GM21576 (cell line): ENCODE results near the gene CHD1L.
"Not testable (repeated sequence)": the region's sequence is repeated elsewhere in the genome, so short reads cannot be mapped to it uniquely, and the experiment has no call there.

Source experiments
- ATAC-seq: cut with Tn5 transposase; IDR thresholded peaks from one replicate; pipeline ENCODE4 v1.9.1; 2021; ENCODE audit warnings: mild to moderate bottlenecking, moderate library complexity; ENCODE audit not compliant: unreplicated experiment

CHD1L gene

DNA sequence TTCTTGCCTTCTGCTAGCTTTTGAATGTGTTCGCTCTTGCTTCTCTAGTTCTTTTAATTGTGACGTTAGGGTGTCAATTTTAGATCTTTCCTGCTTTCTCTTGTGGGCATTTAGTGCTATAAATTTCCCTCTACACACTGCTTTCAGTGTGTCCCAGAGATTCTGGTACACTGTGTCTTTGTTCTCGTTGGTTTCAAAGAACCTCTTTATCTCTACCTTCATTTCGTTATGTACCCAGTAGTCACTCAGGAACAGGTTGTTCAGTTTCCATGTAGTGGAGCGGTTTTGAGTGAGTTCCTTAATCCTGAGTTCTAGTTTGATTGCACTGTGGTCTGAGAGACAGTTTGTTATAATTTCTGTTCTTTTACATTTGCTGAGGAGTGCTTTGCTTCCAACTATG is 11.5 kb upstream of the CHD1L start:
- not testable (repeated sequence) for ATAC-seq

DNA sequence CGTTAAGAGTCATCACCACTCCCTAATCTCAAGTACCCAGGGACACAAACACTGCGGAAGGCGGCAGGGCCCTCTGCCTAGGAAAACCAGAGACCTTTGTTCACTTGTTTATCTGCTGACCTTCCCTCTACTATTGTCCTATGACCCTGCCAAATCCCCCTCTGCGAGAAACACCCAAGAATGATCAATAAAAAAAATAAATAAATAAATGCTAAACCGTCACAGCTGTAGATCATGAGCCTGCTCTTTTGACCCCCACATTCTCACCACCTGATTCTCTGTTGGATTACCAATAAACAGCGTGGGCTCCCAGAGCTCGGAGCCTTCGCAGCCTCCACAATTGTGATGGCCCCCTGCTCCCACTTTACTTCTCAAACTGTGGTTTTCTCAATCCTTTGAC is 8.6 kb upstream of the CHD1L start:
- not testable (repeated sequence) for ATAC-seq

DNA sequence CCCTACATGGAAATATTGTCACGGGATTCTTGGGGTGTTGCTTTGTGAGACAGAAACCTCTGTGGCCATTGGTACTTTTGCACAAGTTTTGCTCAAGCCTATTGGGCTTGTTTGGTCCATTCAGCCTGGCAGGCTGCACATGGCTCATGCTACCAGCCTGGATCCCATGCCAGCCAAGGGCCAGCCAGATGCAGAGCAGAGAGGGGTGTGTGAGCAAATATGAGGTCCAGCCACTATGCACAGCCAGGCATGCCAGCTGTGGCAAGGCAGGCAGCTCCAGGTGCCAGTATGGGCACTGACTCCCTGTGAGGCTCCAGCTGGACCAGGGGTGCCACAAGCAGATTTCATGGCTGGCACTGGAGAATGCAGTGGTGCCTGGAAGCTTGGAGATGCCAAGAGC is 6.7 kb upstream of the CHD1L start:
- ATAC-seq, result no peak

DNA sequence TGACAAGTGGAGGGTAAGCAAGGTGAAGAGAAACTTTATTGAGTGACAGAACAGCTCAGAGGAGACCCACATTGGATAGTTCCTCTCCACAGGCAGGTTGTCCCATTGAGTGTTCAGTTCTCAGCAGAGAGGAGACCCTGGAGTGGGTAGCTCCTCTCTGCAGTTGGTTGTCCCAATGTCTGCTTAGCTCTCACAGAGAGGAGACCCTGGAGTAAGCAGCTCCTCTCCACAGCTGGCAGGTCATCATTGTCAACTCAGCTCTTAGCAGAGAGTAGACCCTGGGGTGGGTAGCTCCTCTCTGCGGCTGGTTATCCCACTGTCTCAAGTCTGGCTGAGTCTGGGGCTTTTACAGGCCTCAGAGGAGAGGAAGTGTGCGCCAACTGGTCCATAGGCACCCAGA is 6.0 kb upstream of the CHD1L start:
- no peak for ATAC-seq

DNA sequence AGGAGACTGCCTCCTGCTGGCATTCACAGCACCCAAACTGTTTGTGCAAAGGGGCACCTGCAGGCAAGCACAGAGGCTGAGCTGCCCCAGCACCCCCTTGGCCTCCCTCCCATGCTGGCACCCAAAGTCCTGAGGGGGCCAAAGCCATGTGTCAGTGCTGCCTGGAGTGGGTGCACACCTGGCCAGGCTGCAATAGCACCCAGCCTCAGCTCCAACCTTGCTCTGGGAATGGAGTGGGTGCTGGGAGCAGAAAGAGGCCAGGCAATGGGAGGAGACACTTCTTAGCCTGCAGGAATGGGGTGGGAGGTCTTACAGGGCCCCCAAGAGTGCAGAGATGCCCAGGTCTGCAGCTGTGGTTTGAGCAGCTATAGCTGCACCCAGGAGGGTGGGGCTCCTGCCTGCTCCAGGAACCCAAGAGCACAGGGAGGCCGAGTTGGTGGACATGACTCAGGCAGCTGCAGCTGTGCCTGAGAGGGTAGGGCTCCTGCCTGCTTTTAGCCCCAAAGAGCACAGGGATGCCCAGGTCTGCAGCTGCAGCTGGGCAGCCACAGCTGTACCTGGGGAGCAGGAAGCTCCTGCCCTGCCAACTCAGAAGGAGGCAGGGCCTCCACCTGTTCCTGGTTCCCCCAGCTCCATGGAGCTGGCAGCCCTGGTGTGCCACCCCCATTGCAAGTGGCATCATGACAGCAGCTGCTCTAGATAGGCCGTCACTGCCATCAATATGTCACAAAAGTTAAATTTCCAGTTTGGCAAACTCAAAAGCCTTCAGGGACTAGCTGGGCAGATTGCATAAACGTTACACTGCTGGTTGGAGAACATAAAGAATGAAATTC is 5.3 kb upstream of the CHD1L start:
- ATAC-seq, result no peak

DNA sequence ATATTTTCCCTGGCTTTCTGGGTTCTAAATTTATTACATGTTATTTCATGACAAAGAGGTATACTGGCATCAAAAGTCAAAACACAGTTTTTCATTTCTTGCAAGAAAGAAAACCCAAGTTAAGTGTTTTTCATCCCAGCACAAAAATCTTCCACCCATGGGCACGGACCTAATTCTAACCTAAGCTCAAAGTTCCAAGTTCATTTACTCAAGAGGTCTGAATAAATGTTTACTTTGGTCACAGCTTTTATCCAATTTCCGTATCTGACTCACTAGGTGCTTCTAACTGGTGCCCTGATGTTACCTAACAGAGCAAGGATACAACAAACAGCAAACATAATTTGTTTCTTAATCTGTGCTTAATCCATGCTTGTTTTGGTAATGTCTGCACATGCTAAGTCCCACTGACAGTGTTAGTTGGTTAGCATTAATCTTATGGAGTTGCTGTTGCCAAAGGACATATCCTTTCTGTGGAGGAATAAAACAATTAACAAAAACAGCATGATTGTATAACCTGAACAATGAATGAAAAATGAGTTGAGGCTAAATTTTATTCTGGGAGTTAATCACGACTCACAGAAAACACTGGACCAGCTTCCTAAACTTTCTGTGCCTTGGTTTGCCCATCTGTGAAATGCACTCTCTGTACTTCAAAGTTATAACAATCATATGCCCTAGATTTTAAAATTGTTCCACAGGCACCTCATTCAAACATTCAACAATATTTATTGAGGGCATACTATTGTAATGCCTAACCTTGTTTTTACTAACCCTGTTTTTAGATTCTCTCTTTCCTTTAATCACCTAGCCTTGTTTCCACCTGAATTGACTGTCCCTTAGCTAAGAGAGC is 4.2 kb upstream of the CHD1L start:
- ATAC-seq, result no peak

DNA sequence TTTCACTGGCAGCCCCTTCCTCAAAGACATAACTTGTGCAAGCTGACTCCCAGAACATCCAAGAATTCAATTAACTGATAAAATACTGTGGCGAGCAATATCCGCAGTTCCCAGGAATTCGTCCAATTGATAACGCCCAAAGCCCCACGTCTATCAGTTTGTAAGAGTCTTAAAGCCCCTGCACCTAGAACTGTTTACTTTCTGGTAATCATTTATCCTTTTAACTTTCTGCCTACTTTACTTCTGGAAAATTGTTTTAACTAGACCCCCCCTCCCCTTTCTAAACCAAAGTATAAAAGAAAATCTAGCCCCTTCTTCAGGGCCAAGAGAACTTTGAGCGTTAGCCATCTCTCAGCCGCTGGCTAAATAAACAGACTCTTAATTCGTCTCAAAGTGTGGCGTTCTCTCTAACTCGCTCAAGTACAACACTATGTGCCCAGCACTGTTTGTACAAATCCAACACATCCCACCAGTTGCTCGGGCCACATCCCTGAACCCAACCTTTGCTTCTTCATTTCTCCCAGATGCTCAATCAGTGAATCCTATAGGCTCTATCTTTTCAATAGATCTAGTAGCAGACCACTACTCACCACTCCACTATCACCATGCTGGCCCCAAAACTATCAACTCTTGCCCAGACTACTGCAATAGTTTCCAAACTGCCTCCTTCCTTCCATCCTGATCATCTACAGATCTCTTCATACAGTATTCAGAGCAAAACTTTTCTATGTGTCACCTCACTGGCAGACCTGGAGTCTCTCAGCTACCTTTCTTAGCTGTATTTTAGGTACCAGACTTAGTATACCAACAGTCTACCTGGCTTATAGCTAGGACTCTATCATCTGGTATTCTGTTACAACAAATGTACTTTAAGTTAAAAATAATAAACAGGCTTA is 3.3 kb upstream of the CHD1L start:
- no peak for ATAC-seq

DNA sequence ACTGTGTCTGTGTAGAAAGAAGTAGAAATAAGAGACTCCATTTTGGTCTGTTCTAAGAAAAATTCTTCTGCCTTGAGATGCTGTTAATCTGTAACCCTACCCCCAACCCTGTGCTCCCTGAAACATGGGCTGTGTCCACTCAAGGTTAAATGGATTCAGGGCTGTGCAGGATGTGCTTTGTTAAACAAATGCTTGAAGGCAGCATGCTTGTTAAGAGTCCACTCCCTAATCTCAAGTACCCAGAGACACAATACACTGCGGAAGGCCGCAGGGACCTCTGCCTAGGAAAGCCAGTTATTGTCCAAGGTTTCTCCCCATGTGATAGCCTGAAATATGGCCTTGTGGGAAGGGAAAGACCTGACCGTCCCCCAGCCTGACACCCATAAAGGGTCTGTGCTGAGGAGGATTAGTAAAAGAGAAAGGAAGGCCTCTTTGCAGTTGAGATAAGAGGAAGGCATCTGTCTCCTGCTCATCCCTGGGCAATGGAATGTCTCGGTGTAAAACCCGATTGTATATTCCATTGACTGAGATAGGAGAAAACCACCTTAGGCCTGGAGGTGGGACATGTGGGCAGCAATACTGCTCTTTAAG is 2.3 kb upstream of the CHD1L start:
- ATAC-seq, result not testable (repeated sequence)

DNA sequence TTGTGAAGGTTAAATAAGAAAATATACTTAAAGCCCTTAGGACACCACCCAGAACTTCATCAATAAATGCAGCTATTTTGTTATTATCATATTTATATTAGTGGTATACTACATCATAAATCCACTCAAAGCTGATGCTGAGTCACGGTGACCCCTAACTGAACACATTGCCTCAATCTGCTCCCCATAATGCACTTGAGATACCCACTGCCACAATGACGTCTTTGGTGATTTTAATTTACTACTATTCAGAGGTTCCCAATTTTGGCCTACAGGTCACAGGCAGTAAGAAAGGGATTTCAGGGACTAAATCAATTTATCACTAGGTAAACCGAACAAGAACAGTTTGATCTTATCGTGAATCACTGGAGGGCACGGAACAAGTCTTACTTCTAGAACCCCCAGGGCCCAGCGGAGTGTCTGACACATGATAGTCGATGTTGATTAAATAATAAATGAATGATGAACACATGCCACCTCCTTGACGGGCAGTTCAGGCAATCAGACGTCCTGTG is 493 bp upstream of the CHD1L start:
- ATAC-seq, result no peak

DNA sequence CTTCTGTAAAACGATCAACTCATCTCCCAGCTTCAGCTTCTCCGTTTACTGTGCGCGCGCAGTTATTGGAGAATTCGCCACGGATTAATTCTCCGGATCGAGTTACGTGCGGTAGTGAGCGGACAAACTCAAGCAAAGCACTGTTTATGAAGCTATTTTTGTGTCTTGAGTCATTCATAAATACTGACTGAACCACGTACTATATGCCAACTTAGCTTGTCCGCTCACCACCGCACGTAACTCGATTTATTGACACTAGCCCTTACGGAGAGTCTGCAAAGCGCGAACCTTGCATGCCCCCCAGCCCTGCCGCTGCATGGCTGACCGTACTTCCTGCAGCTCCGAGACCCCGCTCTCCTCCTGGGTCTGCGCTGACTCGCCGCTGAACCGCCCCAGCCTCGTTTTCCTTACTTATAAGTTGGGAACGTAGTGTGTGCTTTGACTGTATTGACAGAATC is 773 bp downstream of the CHD1L start:
- ATAC-seq, result peak; percentile 24

DNA sequence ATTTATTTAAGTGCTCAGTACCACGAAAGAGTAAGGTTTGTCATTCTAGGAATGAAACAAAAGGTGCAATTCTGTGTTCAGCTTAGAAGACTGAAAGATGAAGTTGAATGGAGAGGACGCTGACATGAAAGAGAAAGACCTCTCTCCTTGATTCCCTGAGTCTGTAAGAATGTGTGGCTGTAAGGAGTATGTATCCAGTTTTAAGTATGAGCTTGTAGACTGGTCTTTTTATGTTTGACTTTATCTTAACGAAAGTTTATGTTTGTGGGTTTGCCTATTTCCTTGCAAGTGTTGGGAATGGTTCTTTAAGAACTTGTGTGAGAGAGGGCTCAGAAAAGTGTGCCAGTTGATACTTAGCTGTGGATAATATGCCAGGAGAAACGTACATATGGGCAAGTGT is 1.4 kb downstream of the CHD1L start:
- ATAC-seq, result no peak

DNA sequence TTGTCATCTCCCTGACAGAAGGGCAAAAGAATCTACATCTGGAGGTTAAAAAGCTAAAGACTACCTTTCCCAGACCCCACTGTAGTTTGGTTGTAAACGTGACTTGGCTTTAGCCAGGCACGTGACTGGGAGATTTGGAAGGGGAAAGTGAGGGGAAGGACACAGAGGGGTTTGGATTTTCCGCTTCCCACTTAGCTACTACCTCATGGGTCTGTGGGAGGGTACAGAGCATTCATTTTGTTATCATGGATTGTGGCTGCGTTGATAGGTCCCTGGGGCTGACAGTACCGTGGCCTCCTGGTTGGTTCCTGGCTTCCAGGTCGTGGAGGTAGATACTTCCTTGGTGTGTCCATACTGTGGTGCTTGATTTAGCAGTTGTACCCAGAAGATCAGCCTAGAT is 2.6 kb downstream of the CHD1L start:
- ATAC-seq, result no peak

DNA sequence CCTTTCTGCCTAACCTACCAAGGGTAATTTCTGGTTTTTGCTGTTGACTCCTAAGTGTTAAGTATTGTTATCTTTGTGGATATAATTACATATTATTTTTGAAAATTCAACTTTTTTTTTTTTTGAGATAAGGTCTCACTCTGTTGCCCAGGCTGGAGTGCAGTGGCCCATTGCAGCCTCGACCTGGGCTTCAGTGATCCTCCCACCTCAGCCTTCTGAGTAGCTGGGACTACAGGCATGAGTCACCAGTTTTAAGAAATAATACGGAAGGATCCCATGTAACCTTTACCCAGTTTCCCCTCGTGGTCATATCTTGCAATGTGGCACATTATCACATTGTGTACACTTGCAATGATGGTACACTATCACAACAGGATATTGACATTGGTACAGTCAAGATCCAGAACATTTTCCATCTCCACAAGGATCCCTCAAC is 3.1 kb downstream of the CHD1L start:
- no peak for ATAC-seq

DNA sequence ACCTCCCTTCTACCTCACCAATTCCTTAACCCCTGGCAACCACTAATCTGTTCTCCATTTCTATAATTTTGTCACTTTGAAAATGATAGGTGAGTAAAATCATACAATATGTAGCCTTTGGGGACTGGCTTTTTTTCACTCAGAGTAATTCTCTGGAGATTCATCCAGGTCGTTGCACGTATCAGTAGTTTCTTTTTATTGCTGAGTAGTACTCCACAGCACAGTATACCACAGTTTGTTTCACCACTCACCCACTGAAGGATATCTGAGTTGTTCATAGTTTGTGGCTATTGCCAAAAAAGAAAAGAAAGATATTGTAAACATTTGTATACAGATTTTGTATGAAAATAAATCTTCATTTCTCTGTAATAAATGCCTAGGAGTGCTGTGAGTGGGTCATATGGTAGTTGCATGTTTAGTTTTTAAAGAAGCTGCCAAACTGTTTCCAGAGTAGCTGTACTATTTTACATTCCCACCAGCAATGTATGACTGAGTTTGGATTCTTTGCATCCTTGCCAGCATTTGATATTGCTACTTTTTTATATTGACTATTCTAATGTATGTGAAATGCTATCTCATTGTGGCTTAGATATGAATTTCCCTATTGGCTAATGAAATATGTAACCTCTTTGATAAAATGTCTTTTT is 3.7 kb downstream of the CHD1L start:
- no peak for ATAC-seq

DNA sequence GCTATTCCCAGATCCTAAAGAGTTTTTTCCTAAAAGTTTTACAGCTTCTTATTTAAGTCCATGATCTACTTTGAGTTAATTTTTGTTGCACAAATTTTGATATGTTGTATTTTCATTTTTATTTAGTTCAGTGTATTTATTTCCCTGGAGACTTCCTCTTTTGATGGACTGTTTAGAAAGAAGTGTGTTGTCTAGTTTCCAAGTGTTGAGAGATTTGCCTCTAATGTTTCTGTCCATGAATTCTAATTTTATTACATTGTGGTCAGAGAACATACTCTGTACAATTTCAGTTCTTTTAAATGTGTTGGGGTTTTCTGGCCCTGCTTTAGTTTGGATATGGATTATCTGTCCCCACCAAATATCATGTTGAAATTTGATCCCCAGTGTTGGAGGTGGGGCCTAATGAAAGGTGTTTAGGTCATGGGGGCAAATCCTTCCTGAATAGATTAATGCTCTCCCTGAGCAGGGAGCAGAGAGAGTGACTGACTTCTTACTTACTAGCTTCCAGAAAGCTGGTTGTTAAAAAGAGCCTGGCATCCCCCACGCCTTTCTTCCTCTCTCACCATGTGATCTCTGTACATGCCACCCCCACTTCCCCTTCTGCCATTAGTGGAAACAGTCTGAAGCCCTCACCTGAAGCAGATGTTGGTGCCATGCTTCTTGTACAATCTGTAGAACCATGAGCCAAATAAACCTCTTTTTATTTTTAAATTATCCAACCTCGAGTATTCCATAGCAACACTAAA is 4.6 kb downstream of the CHD1L start:
- no peak for ATAC-seq

DNA sequence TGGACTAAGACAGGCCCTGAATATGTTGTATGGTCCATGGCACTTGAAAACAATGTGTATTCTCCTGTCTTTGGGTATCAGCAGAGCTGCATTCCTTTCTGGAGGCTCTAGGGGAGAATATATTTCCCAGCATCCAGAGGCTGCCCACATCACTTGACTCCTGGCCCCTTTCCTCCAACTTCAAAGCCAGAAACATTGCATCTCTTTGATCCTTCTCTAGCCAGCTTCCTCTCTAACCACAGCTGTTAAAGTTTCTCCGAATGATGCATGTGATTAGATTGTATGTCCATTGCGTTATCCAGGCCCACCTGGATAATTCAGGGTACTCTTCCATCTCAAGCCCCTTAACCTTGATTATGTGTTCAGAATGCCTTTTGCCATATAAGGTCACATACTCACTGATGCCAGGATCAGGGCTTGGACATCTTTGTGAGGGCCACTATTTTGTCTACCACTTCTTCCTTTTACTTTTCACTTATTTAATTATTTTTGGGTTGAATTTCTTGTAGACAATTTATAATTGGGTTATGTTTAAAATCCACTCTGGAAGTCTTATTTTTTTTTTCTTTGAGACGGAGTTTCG is 5.3 kb downstream of the CHD1L start:
- ATAC-seq, result no peak

DNA sequence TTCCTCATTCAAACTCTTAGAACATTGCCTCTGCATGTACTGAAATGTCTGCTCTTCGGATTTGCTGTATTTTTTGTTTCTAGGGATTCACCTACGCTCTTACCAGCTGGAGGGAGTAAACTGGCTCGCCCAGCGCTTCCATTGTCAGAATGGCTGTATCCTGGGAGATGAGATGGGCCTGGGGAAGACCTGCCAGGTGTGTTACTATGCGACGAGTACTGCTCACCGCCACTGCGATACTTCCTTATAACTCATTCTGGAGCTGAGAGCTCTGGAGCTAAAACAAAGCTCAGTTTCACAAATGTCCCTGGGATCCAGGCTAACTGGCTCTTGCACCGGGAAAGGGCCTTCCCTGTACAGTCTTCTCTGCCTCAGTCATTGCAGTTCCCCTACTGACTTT is 10.1 kb downstream of the CHD1L start:
- no peak for ATAC-seq

DNA sequence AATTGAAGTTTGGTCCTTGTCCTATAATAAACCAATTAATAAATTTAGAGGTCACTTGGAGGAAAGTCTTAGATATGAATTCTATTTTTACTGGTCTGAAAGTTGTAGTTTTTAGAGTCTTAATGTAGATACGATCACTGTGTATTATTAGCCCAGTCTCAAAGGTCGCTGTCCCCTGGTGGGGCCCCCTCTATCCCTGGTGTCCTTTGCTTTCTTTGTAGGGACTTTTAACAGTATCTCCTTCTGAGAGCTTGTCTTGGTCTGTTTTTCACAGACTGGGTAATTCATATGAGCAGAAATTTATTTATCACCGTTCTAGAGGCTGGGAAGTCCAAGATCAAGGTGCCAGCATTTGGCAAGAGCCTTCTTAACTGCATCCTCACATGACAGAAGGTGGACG is 18.5 kb downstream of the CHD1L start:
- ATAC-seq, result no peak
